NCI-H187 (cell line): ENCODE results near the gene ESRRB.
"Not testable (repeated sequence)": the region's sequence is repeated elsewhere in the genome, so short reads cannot be mapped to it uniquely, and the experiment has no call there.

Source experiments
- DNase-seq, 2 experiments: peaks; one replicate each; lab custom pipeline; 2025; lab: John Stamatoyannopoulos, UW

The ESRRB gene

GRCh38 chr14:76497550-76498462 is 121.9 kb downstream of the ESRRB start:
- DNase-seq = no peak

GRCh38 chr14:76498463-76498935 is 122.6 kb downstream of the ESRRB start:
- DNase-seq = no peak

GRCh38 chr14:76498976-76499375 is 123.0 kb downstream of the ESRRB start:
- no peak for DNase-seq

- DNase-seq = no peak
Observed at GRCh38 chr14:76499399-76499798, 123.5 kb downstream of the ESRRB start.

- DNase-seq = no peak
Observed at GRCh38 chr14:76500011-76500410, 124.1 kb downstream of the ESRRB start.

GRCh38 chr14:76500480-76500879 is 124.5 kb downstream of the ESRRB start:
- no peak for DNase-seq

GRCh38 chr14:76501156-76501720 is 125.3 kb downstream of the ESRRB start:
- DNase-seq = no peak

- no peak for DNase-seq
Observed at GRCh38 chr14:76502219-76502618, 126.3 kb downstream of the ESRRB start.

GRCh38 chr14:76502638-76503037 is 126.7 kb downstream of the ESRRB start:
- DNase-seq = no peak

GRCh38 chr14:76509311-76509710 is 133.4 kb downstream of the ESRRB start:
- no peak for DNase-seq

- DNase-seq = no peak
Observed at GRCh38 chr14:76510181-76510580, 134.2 kb downstream of the ESRRB start.

- DNase-seq = no peak
Observed at GRCh38 chr14:76514213-76514998, 138.5 kb downstream of the ESRRB start.

- DNase-seq = no peak
Observed at GRCh38 chr14:76516884-76517283, 140.9 kb downstream of the ESRRB start.

- DNase-seq = no peak
Observed at GRCh38 chr14:76518366-76518765, 142.4 kb downstream of the ESRRB start.

GRCh38 chr14:76525106-76525821 is 149.3 kb downstream of the ESRRB start:
- no peak for DNase-seq

GRCh38 chr14:76531085-76531484 is 155.1 kb downstream of the ESRRB start:
- no peak for DNase-seq

GRCh38 chr14:76531821-76532318 is 155.9 kb downstream of the ESRRB start:
- DNase-seq = no peak

- not testable (repeated sequence) for DNase-seq
Observed at GRCh38 chr14:76536636-76537035, 160.7 kb downstream of the ESRRB start.

GRCh38 chr14:76537906-76538647 is 162.1 kb downstream of the ESRRB start:
- DNase-seq = no peak

- DNase-seq = no peak
Observed at GRCh38 chr14:76538648-76539008, 162.7 kb downstream of the ESRRB start.

- no peak for DNase-seq
Observed at GRCh38 chr14:76539130-76539529, 163.2 kb downstream of the ESRRB start.
